ENCODE measurements around the gene PPP4R3B. TPM values are rescaled to one million over a fixed set of nuclear protein-coding genes. Genes with fewer than 3 reads are reported as not detected.
"Not testable (repeated sequence)": the region's sequence is repeated elsewhere in the genome, so short reads cannot be mapped to it uniquely, and the experiment has no call there.

The PPP4R3B gene
- total and polyA plus RNA-seq, 2 of the 4 experiments (the other 2 are of a cell fraction) = 11.9 to 23.7 TPM

DNA sequence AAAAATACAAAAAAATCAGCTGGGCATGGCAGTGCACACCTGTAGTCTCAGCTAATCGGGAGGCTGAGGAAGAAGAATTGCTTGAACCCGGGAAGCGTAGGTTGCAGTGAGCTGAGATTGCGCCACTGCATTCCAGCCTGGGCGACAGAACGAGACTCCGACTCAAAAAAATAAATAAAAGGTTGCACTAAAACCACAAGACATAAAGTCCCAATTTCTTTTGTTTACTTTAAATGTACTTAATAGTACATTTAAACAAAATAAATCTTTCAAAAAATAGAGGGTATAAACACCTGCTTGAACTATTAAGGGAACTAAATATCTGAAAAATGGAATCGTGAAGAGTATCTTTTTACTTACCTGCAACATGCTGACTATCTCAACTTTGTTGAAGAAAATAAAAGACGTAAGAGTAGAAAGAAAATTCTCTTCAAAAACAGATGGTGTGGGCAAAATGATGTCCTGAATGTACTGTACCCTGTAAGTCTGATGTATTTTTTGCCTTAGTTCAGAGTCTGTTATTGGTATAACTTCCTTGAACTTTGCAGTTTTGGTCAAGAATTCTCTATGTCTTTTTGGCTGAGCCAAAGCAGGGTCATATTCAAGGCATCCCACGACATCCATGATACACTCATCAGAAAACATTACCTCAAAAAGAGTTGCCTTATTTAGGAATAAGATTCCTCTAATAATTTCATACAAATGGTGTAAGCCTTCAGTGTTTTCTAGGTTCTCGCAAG, 19.2 kb downstream of the PPP4R3B start:
- dilution Hi-C loops (cut with HindIII; ENCODE audit: low sequenced_read_pairs, unreplicated experiment) = no loop called here
- BruUV-seq (replicated peaks) = TSS peak; percentile 78
- H4K91ac ChIP-seq (ENCODE audit: insufficient read depth, low read depth, low read length) = no peak overlapping the region
- ATAC-seq (ENCODE audit: low read depth) = peak; percentile 21; the same call in 1 of the 2 replicates
- H3K14ac ChIP-seq (replicated peaks; ENCODE audit: low read depth, low read length) = no peak overlapping the region
- H3K36me3 ChIP-seq (ENCODE audit: control insufficient read depth, insufficient read depth, low read length) = peaks cover 20% of the 10 kb centered on the region
- no peak overlapping the region for H3K4ac ChIP-seq (ENCODE audit: low read depth, low read length)
- DNase-seq = peak; percentile 6
- H2BK20ac ChIP-seq (ENCODE audit: low read depth, low read length) = no peak overlapping the region
- H3K79me1 ChIP-seq (ENCODE audit: low read depth in 1 of 2, low read length in 2 of 2) = peaks cover 22 to 39% of the 10 kb centered on the region in 2 experiments
- H3K27me3 ChIP-seq (ENCODE audit: control insufficient read depth, insufficient read depth, low read length) = no peaks in the 10 kb centered on the region
- 0 out of 2 replicates have a peak overlapping the region, but pooled peaks have one; percentile 19 for H2AK5ac ChIP-seq (ENCODE audit: low read depth, low read length)
- WGBS, 2 experiments (ENCODE audit: extremely low coverage in 2 of 2, insufficient read length in 1 of 2) = no CpG with 5 or more reads among the region's 11 CpGs
- H3K4me2 ChIP-seq (ENCODE audit: low read depth, low read length) = no peak overlapping the region
- H2AK9ac ChIP-seq (replicated peaks; ENCODE audit: low read depth, low read length, poor library complexity) = no peak overlapping the region
- H2BK15ac ChIP-seq (ENCODE audit: low read depth, low read length) = no peak overlapping the region
- H4K20me1 ChIP-seq (ENCODE audit: insufficient read depth, low read length) = peaks cover 10% of the 10 kb centered on the region; the same call in 1 of the 2 replicates
- no peak overlapping the region for H3K23ac ChIP-seq (ENCODE audit: low read depth, low read length)
- CTCF ChIA-PET = no interaction called here
- peaks cover 8% of the 10 kb centered on the region for H3K4me1 ChIP-seq (ENCODE audit: control insufficient read depth, insufficient read depth, low read length)
- no peak overlapping the region for H3K4me3 ChIP-seq (ENCODE audit: insufficient read depth, low read depth, low read length)
- intact Hi-C loops (cut with micrococcal nuclease) = no loop called here
- H2BK5ac ChIP-seq (ENCODE audit: low read depth, low read length, poor library complexity, severe bottlenecking) = no peak overlapping the region
- no peak overlapping the region for H3K18ac ChIP-seq (ENCODE audit: low read depth, low read length)
- TF ChIP-seq CEBPB (IDR thresholded peaks at IDR 0.05; ENCODE audit: low read depth, low read length) (peak; percentile 49; the same call in 1 of the 2 replicates), USF2 (IDR thresholded peaks at IDR 0.05; ENCODE audit: low read depth, low read length) (no peak), ELK1 (IDR thresholded peaks at IDR 0.05; ENCODE audit: borderline replicate concordance, low read depth, low read length) (no peak), MXI1 (IDR thresholded peaks at IDR 0.05; ENCODE audit: borderline replicate concordance, low read depth, low read length) (no peak)
- H4K5ac ChIP-seq (ENCODE audit: low read depth, low read length) = no peak overlapping the region
- POLR2A ChIA-PET (ENCODE audit: unreplicated experiment) = no interaction called here
- no peaks in the 10 kb centered on the region for H3K9me3 ChIP-seq (ENCODE audit: control insufficient read depth, insufficient read depth, low read length)
- no peak overlapping the region for H2AFZ ChIP-seq (replicated peaks; ENCODE audit: low read length, poor library complexity)
- H3K27ac ChIP-seq (ENCODE audit: insufficient read depth, low read length) = no peak overlapping the region
- in situ Hi-C loops (cut with MboI; ENCODE audit: low sequenced_read_pairs) = no loop called here
- peaks cover 7% of the 10 kb centered on the region; the same call in 1 of the 2 replicates for H3K9me1 ChIP-seq (ENCODE audit: insufficient read depth, low read length)
- no peak overlapping the region for H2BK120ac ChIP-seq (ENCODE audit: low read depth, low read length)
- no peak overlapping the region for H3K56ac ChIP-seq (ENCODE audit: extremely low read depth, insufficient read depth, low read length)
- H3K9ac ChIP-seq (ENCODE audit: low read depth, low read length) = no peak overlapping the region
- H4K8ac ChIP-seq (ENCODE audit: low read depth in 2 of 2, low read length in 2 of 2) = no peak overlapping the region

- H3K27ac ChIP-seq (ENCODE audit: insufficient read depth, low read length); H3K56ac ChIP-seq (ENCODE audit: extremely low read depth, insufficient read depth, low read length); H2AFZ ChIP-seq (replicated peaks; ENCODE audit: low read length, poor library complexity); H2AK9ac ChIP-seq (replicated peaks; ENCODE audit: low read depth, low read length, poor library complexity); H2BK120ac ChIP-seq (ENCODE audit: low read depth, low read length); ATAC-seq (ENCODE audit: low read depth); H3K4me3 ChIP-seq (ENCODE audit: insufficient read depth, low read depth, low read length); H2BK15ac ChIP-seq (ENCODE audit: low read depth, low read length); H3K9ac ChIP-seq (ENCODE audit: low read depth, low read length); H3K4me1 ChIP-seq (ENCODE audit: control insufficient read depth, insufficient read depth, low read length); H3K9me1 ChIP-seq (ENCODE audit: insufficient read depth, low read length); H4K20me1 ChIP-seq (ENCODE audit: insufficient read depth, low read length); CTCF ChIA-PET; H3K4ac ChIP-seq (ENCODE audit: low read depth, low read length); H2AK5ac ChIP-seq (ENCODE audit: low read depth, low read length); H3K9me3 ChIP-seq (ENCODE audit: control insufficient read depth, insufficient read depth, low read length); DNase-seq; in situ Hi-C loops (cut with MboI; ENCODE audit: low sequenced_read_pairs); H3K4me2 ChIP-seq (ENCODE audit: low read depth, low read length); H4K5ac ChIP-seq (ENCODE audit: low read depth, low read length); H3K14ac ChIP-seq (replicated peaks; ENCODE audit: low read depth, low read length); POLR2A ChIA-PET (ENCODE audit: unreplicated experiment); H4K8ac ChIP-seq (ENCODE audit: low read depth in 2 of 2, low read length in 2 of 2); BruUV-seq (replicated peaks); intact Hi-C loops (cut with micrococcal nuclease); H4K91ac ChIP-seq (ENCODE audit: insufficient read depth, low read depth, low read length); H3K27me3 ChIP-seq (ENCODE audit: control insufficient read depth, insufficient read depth, low read length); H3K18ac ChIP-seq (ENCODE audit: low read depth, low read length); H2BK20ac ChIP-seq (ENCODE audit: low read depth, low read length); H3K23ac ChIP-seq (ENCODE audit: low read depth, low read length); dilution Hi-C loops (cut with HindIII; ENCODE audit: low sequenced_read_pairs, unreplicated experiment); H2BK5ac ChIP-seq (ENCODE audit: low read depth, low read length, poor library complexity, severe bottlenecking): not testable (repeated sequence)
- Histone ChIP-seq H3K79me1 (ENCODE audit: low read depth in 1 of 2, low read length in 2 of 2) (peaks cover 13 to 26% of the 10 kb centered on the region in 2 experiments), H3K36me3 (ENCODE audit: control insufficient read depth, insufficient read depth, low read length) (peaks cover 11% of the 10 kb centered on the region)
- WGBS, 2 experiments (ENCODE audit: extremely low coverage in 2 of 2, insufficient read length in 1 of 2) = no CpG with 5 or more reads among the region's 6 CpGs
These were observed 20.6 kb downstream of the PPP4R3B start for GRCh38 chr2:55596795-55597194.
